Natural killer cell treated with Interleukin-12 subunit alpha and Interleukin-12 subunit beta and Interleukin-15 and Interleukin-18, amount 100 ng/mL, for 72 hours (primary cell): ENCODE data around the gene ADIRF. TPM values are rescaled to one million over a fixed set of nuclear protein-coding genes. Genes with fewer than 3 reads are reported as not detected.

Experiments
- ATAC-seq, 2 donors: fragments of 150-1000 bp; cut with Tn5 transposase in 1 of 2; sonication (Bioruptor Pico), chemical (Tn5 transposase) in 1 of 2; 2 replicates each; pipeline ENCODE4 v1.10.0; 2021
- DNase-seq: peaks from one replicate; pipeline ENCODE4 v3.0.0; 2022; ENCODE audit warnings: low spot score
- H3K27ac Mint-ChIP-seq, 2 donors: 1 replicate in 1 of 2; 2 replicates in 1 of 2; pipeline ENCODE4 v1.8.0; 2022; ENCODE audit warnings: mixed read lengths in 2 of 2, mild to moderate bottlenecking in 1 of 2, moderate library complexity in 1 of 2
- H3K27me3 Mint-ChIP-seq, 2 donors: 1 replicate in 1 of 2; 2 replicates in 1 of 2; pipeline ENCODE4 v1.8.0; 2022; ENCODE audit warnings: mixed read lengths in 2 of 2
- H3K36me3 Mint-ChIP-seq: one replicate; pipeline ENCODE4 v1.8.0; 2022; ENCODE audit warnings: mixed read lengths
- H3K4me1 Mint-ChIP-seq, 2 donors: 1 replicate in 1 of 2; 2 replicates in 1 of 2; pipeline ENCODE4 v1.8.0; 2022; ENCODE audit warnings: low read depth in 2 of 2, mixed read lengths in 2 of 2, mild to moderate bottlenecking in 1 of 2
- H3K4me3 Mint-ChIP-seq: one replicate; pipeline ENCODE4 v1.8.0; 2022; ENCODE audit warnings: mixed read lengths
- H3K9me3 Mint-ChIP-seq: 2 replicates; pipeline ENCODE4 v1.8.0; 2022; ENCODE audit warnings: mixed read lengths
- total RNA-seq, 2 donors: library from RNA; stranded (reverse); gene quantifications; one replicate each; pipeline ENCODE4 v1.2.3, GENCODE V29; 2022

Gene ADIRF
- total RNA-seq, 2 donors from 2014 or later, result not detected

- H3K4me3 Mint-ChIP-seq, result no peak overlapping the region
- H3K9me3 Mint-ChIP-seq, result peaks cover 8% of the 10 kb centered on the region
- peaks cover 9% of the 10 kb centered on the region for H3K36me3 Mint-ChIP-seq
- no peak for DNase-seq
- peaks cover 0 to 4% of the 10 kb centered on the region in 2 donors for H3K4me1 Mint-ChIP-seq
- ATAC-seq, result no peak
- no peak overlapping the region for H3K27ac Mint-ChIP-seq
- H3K27me3 Mint-ChIP-seq, result no peaks in the 10 kb centered on the region
Observed at GRCh38 chr10:86953747-86954680, 14.3 kb upstream of the ADIRF start.

GRCh38 chr10:86954681-86955500 lies 13.4 kb upstream of the ADIRF start:
- Mint-ChIP-seq H3K27me3 (no peaks in the 10 kb centered on the region), H3K4me1 (peaks cover 0 to 4% of the 10 kb centered on the region in 2 donors), H3K27ac (no peak overlapping the region), H3K4me3 (no peak overlapping the region), H3K36me3 (peaks cover 9% of the 10 kb centered on the region), H3K9me3 (peaks cover 8% of the 10 kb centered on the region)
- DNase-seq (peak; percentile 55), ATAC-seq (no peak)

DNA sequence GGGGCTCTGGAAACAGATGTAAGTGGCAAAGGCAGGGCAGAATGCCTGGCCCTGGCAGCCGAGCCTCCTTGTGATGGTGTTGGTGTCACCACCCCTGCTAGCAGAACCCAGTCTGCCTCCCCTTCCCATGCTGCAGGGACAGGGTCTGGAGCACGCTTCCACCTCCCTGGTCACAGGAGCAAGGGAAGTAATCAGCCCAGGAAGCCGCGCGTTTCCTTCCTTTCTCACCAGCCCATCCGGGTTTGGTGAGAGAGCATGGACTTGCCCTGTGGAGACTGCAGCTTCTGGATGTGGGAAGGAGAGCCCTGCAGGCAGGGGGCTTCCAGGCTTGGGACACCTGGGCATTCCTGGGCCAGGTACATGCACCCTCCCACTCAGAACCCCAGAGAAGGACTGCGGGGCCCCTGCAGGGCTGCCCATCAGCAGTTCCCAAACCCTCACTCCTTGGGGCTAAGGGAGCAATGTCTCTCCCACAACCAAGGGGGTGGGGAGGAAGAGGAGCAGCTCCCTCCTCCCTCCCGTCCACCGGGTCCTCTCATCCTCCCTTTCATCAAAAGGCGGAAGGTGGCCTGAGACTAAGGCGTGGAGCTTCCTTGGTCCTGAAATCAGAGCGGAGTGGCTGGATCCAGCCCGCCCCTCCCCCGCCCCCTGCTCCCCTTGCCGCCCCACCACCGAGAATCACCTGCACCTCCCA lies 12.6 kb upstream of the ADIRF start:
- Mint-ChIP-seq H3K36me3 (peaks cover 9% of the 10 kb centered on the region), H3K9me3 (peaks cover 8% of the 10 kb centered on the region), H3K4me1 (no peaks in the 10 kb centered on the region), H3K27me3 (no peaks in the 10 kb centered on the region), H3K4me3 (no peak overlapping the region), H3K27ac (no peak overlapping the region)
- ATAC-seq, result no peak
- peak; percentile 18 for DNase-seq

DNA sequence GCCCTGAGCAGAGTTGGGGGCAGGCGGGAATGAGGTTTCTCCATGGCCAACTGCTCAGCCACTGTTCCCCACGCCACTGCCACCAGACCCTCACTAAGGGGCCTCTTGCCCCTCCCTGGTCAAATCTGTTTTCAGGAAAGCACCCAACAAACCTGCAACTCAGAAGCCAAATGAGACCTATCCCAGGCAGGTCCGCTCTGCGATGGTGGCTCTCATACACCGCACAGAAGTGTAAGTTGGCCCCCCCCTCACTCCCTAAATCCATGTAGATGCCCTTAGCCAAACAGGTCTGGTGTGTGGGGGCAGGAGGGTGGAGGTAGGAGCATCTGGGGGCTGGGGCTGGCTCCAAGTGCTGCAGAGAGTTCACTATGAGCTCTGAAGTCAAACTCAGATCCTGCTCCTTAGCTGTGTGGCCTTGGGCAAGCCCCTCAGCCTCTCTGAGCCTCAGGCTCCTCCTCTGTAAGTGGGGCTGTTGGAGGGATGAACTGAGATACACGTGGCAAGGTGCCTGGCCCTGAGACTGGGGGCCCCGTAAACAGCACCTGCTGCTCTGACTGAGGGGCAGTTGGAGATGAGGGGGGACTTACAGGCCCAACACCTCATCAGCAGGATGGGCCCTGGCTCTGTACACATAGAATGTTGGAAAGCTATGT lies 12.0 kb upstream of the ADIRF start:
- Mint-ChIP-seq H3K4me1 (no peaks in the 10 kb centered on the region), H3K27me3 (no peaks in the 10 kb centered on the region), H3K36me3 (peaks cover 9% of the 10 kb centered on the region), H3K27ac (no peak overlapping the region), H3K4me3 (no peak overlapping the region), H3K9me3 (peaks cover 8% of the 10 kb centered on the region)
- ATAC-seq (no peak), DNase-seq (peak; percentile 22)

DNA sequence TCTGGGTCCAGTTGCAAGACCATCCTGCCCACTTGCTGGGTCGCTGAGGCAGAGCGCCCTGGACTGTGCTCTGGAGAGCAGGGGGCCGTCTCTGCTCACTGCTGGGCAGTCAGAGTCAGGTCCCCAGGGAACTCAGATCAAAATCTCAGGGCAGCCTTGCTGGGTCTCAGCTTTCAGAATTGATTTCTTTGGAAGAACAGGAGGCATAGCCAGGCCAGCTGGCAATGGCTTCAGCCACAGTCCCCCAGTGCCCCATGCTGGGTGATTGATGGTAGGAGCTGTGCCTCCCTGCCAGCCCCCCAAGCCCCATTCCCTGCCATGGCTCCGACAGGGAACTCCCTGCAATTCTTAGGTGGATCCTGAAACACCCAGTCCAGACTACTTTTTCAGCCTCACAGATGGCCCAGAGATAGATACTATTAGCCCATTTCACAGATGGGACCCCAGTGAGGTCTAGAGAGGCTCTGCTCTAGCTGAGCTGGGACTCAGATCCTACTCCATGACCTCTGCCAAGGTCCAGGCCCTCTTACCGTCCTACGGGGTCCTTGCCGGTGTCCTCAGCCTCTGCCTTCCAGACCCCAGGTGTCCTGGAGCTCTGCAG lies 11.3 kb upstream of the ADIRF start:
- DNase-seq (no peak), ATAC-seq (no peak)
- Mint-ChIP-seq H3K9me3 (peaks cover 5% of the 10 kb centered on the region), H3K4me1 (no peaks in the 10 kb centered on the region), H3K36me3 (peaks cover 6% of the 10 kb centered on the region), H3K27me3 (no peaks in the 10 kb centered on the region), H3K4me3 (no peak overlapping the region), H3K27ac (no peak overlapping the region)

DNA sequence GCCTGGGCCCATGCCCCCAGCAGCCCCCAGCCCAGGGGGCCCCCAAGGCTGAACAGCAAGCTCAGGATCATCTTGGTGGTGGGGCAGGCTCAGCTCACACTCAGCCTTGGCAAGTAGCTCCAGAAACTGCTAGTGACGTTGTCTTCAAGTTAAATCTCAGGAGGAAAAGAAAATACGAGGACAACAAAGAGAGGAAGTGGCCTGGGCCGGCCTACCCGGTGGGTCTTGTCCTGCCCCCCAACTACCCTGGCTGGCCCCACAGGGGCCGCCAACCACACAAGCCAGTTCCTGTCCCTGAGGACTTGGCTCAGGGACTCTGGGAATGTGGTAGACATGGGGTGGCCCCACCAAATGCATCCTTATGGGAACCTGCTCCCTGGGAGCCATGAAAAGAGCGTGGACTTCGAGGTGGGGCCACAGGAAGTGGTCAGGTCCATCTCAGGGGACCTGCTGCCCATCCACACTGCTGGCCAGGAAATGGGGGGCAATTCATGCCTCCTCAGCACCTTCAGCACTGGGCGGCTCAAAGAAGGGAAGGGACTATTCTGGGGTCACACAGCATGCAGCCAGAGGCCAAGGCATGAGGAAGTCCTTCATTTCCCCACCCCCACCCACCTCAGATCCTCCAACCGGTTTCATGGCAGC lies 10.7 kb upstream of the ADIRF start, which contains the start of gene MMRN2:
Gene MMRN2, minus strand, starts transcription at position 145 of the 645 bp plus-strand sequence. Its CDS starts 74 bp downstream, at position 71.
- Mint-ChIP-seq H3K27me3 (no peaks in the 10 kb centered on the region), H3K9me3 (no peaks in the 10 kb centered on the region), H3K27ac (no peak within 1 kb of the TSS), H3K4me3 (no peak within 1 kb of the TSS), H3K4me1 (no peaks in the 10 kb centered on the region), H3K36me3 (peaks cover under 1% of the 10 kb centered on the region)
- DNase-seq, result no peak
- no peak for ATAC-seq

GRCh38 chr10:86958116-86958900 lies 10.0 kb upstream of the ADIRF start, which contains the start of gene SNCG:
TSS of gene SNCG (plus strand) at chr10:86958599. CDS start at chr10:86958698, 99 bp downstream.
- Mint-ChIP-seq H3K9me3 (no peaks in the 10 kb centered on the region), H3K4me1 (no peaks in the 10 kb centered on the region), H3K36me3 (no peaks in the 10 kb centered on the region), H3K4me3 (no peak within 1 kb of the TSS), H3K27me3 (no peaks in the 10 kb centered on the region), H3K27ac (no peak within 1 kb of the TSS)
- ATAC-seq (no peak), DNase-seq (no peak)

DNA sequence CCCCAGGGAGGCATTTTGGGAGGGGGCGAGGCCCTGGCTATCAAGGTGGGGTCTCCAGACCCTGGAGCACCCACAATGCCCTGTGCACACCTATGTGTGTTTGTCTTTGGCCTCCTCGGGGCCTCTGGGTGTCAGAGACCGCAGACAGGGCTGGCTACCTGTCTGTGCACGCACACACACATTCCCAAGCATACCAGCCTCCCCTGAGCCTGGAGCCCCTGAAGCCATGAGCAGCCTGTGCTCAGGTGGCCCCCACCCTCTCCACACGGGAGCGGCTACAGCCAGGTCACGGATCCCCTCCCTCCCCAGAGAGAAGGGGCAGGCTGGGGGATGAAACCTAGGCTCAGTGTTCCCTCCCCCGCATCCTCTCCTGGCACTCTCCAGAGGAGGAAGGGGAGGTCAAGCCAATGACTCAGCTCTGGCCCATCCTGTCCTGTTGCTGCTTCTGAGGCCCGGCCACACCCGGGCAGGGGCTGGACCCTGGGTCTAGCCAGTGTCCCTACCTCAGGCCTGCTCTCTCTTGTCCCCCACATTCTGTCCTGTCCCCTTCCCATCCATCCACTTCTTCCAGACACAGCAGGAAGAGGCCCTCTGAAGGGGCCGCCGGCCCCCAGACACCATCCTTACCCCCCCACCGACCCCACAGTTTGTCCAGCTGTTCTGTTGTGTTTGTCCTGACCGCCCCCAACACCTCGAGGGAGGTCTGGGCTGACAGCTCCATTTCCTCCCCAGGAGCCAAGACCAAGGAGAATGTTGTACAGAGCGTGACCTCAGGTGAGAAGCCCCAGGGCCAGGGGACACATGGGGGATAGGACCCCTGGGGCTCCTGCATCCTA lies 9.2 kb upstream of the ADIRF start:
- DNase-seq, result peak; percentile 23
- H3K27ac Mint-ChIP-seq, result no peak overlapping the region
- H3K4me1 Mint-ChIP-seq, result no peaks in the 10 kb centered on the region
- no peak overlapping the region for H3K4me3 Mint-ChIP-seq
- ATAC-seq, result no peak
- no peaks in the 10 kb centered on the region for H3K27me3 Mint-ChIP-seq
- no peaks in the 10 kb centered on the region for H3K9me3 Mint-ChIP-seq
- H3K36me3 Mint-ChIP-seq, result no peaks in the 10 kb centered on the region

DNA sequence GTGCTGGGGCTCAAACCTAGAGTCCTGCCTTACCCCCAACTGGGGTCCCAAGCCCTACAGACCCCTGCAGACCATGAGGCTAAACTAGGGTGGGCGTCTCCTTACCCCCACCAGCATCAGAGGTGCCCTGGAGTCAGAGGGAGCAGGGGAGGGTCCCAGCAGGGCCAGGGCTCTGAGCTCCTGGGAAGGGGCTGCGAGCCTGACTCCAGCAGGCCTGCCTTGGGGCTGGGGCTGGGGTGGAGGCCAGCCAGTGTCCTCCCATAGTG lies 8.6 kb upstream of the ADIRF start:
- Mint-ChIP-seq H3K9me3 (no peaks in the 10 kb centered on the region), H3K4me3 (no peak overlapping the region), H3K36me3 (no peaks in the 10 kb centered on the region), H3K27me3 (no peaks in the 10 kb centered on the region), H3K4me1 (no peaks in the 10 kb centered on the region), H3K27ac (no peak overlapping the region)
- DNase-seq (no peak), ATAC-seq (no peak)

DNA sequence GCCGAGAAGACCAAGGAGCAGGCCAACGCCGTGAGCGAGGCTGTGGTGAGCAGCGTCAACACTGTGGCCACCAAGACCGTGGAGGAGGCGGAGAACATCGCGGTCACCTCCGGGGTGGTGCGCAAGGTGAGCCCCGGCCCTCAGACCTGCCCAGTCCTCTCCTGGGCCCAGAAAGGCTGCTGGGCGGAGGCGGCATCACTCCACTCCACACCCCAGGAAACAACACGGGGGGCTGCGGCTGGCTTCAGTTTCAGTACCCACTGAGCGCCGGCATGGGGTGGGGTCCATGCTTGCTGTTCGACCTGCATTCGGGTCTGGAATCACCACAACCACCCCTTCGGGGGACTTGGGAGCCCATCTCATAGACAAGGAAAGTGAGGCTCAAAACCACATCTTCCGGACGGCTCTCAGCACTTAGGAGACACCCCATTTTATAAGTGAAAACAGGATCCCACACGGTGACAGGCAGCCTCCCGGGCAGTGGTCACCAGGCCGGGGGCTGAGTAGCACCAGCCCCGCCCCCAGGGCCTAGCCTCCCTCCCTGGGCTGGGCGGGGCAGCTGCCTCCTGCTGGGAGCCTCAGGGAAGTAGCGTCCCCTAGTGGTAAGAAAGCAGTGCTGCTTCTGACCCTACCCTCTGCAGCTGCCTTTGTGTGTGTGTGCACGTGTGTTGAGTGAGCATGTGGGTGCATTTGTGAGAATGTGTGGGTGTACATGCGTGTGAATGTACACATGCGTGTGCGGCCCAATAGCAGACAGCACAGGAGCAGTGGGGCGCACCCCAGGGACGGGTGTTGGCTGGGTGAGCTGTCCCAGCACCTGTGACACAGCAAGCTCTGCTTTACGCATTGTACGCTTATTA lies 8.0 kb upstream of the ADIRF start:
- Mint-ChIP-seq H3K36me3 (no peaks in the 10 kb centered on the region), H3K4me1 (no peaks in the 10 kb centered on the region), H3K27me3 (peaks cover 0 to 2% of the 10 kb centered on the region in 2 donors), H3K27ac (no peak overlapping the region), H3K4me3 (no peak overlapping the region), H3K9me3 (no peaks in the 10 kb centered on the region)
- ATAC-seq (peak; percentile 57 to 66), DNase-seq (peak; percentile 57)
